Measurements from ENCODE around the gene TM7SF3.

Gene TM7SF3

DNA sequence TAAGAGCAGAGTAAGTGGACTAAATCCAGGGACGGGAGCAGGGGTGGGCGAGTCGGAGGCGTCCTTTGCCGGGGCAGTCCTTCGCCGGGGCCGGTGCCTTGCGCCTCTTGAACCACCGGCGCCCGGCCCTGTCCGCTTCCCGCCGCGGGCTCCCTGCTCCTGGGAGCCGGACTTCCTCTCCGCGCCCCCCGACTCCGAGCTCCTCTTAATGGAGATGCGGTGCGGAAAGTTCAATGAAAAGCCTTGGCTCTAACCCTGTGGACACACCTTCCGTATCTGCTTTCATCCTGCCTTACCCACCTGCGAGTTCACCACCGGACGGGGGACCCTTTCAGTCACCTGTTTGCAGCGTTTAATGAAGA lies 75.5 kb downstream of the TM7SF3 start:
- ChIA-PET POLR2A (interaction anchor here (0.8 kb wide), 1 partner anchor 20 kb away, joined by 3 read pairs; no protein-coding TSS in a partner anchor), CTCF (no interaction called here)
- H3K4me3 ChIP-seq (ENCODE audit: low read depth, low read length) = peak overlapping the region; percentile 94
- no peak for DNase-seq (ENCODE audit: low read depth, low spot score)
- TF ChIP-seq, protein P1, sequence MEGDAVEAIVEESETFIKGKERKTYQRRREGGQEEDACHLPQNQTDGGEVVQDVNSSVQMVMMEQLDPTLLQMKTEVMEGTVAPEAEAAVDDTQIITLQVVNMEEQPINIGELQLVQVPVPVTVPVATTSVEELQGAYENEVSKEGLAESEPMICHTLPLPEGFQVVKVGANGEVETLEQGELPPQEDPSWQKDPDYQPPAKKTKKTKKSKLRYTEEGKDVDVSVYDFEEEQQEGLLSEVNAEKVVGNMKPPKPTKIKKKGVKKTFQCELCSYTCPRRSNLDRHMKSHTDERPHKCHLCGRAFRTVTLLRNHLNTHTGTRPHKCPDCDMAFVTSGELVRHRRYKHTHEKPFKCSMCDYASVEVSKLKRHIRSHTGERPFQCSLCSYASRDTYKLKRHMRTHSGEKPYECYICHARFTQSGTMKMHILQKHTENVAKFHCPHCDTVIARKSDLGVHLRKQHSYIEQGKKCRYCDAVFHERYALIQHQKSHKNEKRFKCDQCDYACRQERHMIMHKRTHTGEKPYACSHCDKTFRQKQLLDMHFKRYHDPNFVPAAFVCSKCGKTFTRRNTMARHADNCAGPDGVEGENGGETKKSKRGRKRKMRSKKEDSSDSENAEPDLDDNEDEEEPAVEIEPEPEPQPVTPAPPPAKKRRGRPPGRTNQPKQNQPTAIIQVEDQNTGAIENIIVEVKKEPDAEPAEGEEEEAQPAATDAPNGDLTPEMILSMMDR (IDR thresholded peaks at IDR 0.05; ENCODE audit: insufficient read depth, low read length, missing control alignments) = no peak

DNA sequence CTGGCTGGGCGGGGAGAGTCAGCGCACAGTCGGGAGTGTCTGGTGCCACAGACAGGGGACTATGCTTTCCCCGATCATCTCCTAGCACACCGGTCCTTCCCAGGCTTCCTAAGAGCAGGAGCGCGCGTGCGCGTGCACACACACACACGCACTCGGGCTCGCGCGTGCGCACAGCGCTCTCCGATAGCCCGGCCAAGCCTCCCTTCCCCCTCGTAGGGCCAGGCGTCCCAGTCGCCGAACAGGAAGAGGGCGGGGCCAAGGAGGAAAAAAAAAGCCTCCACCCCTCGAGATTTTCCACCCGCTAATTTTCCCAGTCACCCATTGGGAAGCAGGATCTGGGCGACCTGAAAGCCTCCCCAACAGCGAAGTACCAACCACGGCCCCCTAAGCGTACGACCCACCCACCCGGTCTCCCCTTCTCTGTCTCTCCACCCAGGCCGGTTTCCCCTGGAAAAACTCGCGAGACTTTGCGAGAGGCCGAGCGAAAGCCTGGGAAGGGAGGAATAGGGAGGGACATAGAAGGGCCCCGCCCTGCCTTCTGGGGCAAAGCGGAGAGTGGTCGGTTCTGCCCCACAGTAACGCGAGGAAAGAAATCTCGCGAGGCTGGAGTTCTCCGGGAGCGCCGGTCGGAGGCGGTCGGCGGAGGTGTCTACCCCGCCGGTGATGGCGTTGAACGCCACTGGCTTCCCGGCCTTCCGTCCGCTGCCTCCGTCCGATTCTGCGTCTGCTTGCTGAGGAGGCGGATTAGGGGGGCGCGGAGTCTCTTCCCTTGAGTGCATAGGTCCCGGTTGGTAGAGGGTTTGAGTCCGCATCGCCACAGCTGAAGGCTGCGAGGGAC lies 76.1 kb downstream of the TM7SF3 start, which contains the start of the genes FGFR1OP2 and INTS13:
FGFR1OP2 (plus strand) TSS at position 608 of the 838 bp plus-strand sequence. CDS start 15,689 bp downstream, outside the sequence.
INTS13 (minus strand) TSS at position 119 of the 838 bp plus-strand sequence. CDS start 1,178 bp downstream, outside the sequence.
- TF ChIP-seq, protein P1 (IDR thresholded peaks at IDR 0.05; ENCODE audit: insufficient read depth, low read length, missing control alignments) = no peak
- DNase-seq (ENCODE audit: low read depth, low spot score) = peak; percentile 92
- peak within 1 kb of the TSS; percentile 94 for H3K4me3 ChIP-seq (ENCODE audit: low read depth, low read length)
- ChIA-PET CTCF (no interaction called here), POLR2A (interaction anchor here (0.8 kb wide), 1 partner anchor 20 kb away, joined by 3 read pairs; no protein-coding TSS in a partner anchor)

- ChIA-PET CTCF (no interaction called here), POLR2A (no interaction called here)
- peak overlapping the region; percentile 94 for H3K4me3 ChIP-seq (ENCODE audit: low read depth, low read length)
- DNase-seq (ENCODE audit: low read depth, low spot score) = no peak
- TF ChIP-seq, protein P1 (IDR thresholded peaks at IDR 0.05; ENCODE audit: insufficient read depth, low read length, missing control alignments) = no peak
Measured at GRCh38 chr12:26937443-26937862, 76.7 kb downstream of the TM7SF3 start.

- CTCF ChIA-PET = no interaction called here
- POLR2A ChIA-PET = no interaction called here
- DNase-seq (ENCODE audit: low read depth, low spot score) = no peak
- TF ChIP-seq, protein P1 (IDR thresholded peaks at IDR 0.05; ENCODE audit: insufficient read depth, low read length, missing control alignments) = no peak
- peak overlapping the region; percentile 94 for H3K4me3 ChIP-seq (ENCODE audit: low read depth, low read length)
Measured at GRCh38 chr12:26936559-26937442, 77.4 kb downstream of the TM7SF3 start.

DNA sequence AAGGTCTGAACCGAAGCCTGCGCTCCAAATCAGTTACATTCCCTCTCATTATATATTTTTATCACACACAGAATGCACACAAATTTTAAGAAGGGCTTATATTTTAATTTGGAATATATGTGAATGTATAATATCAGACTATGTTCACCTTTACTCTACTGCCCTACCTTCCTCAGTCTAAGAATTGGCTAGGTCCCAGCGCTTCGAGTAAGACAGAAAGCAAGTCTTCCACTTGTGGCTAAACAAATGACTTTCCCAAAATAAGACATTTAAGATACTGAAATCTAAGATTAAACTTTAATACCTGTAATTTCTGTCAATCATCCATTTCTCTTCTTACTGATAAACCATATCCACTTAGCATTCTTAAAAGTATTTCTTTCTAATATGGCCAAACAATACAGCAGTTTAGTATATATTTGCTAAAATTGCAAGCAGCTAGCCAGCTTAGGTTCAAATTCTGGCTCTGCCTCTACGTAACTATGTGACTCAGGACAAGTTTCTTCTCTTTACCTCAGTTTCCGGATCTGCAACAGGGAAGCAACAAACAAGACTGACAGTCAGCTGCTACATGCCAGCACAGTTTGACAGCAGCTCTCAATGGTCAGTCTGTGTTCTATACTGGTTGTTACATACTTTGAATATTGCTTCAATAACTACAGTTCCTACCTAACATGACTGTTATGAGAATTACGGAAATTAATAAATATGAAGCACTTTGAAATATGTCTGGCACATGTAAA lies 78.4 kb downstream of the TM7SF3 start:
- TF ChIP-seq, protein P1 (IDR thresholded peaks at IDR 0.05; ENCODE audit: insufficient read depth, low read length, missing control alignments) = no peak
- POLR2A ChIA-PET = interaction anchor here (0.6 kb wide), 1 partner anchor 86 kb away, joined by 3 read pairs; the partner anchor contains the start of gene MED21
- H3K4me3 ChIP-seq (ENCODE audit: low read depth, low read length) = peak overlapping the region; percentile 23
- CTCF ChIA-PET = interaction anchor here (0.6 kb wide), 1 partner anchor 370 kb away, joined by 3 read pairs; no protein-coding TSS in a partner anchor
- no peak for DNase-seq (ENCODE audit: low read depth, low spot score)
